T-helper 9 cell (primary cell): ENCODE results near the gene VEGFB.

Experiments
- DNase-seq: peaks from one replicate; pipeline ENCODE4 v3.0.0-alpha.2; 2020

The VEGFB gene

GRCh38 chr11:64263021-64263946 is 28.9 kb downstream of the VEGFB start:
- DNase-seq: no peak

GRCh38 chr11:64263947-64264317 is 29.5 kb downstream of the VEGFB start:
- DNase-seq: no peak

DNA sequence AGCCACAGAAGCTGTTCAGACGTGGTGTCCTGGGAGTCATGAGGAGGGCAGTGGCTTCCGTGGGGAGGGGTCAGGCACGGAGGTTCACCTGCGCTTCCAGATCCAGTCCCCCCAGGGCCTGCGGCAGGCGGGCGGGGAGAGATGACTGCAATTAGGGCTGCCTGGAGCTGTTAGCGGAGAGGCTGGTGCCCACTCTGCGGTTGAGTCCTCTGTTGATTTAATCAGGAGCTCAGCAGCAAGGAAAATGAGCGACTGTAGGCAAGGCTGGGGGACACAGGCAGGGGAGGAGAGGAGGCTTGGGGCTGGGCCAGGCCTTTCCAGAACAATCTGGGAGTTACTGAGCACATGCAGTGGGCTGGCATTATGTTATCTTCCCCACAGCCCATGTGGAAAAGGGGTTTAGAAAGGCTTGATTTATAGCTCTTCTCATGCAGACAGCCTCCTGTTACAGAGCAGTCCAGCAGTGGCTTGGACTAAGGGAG is 30.0 kb downstream of the VEGFB start:
- DNase-seq: no peak

GRCh38 chr11:64265176-64266160 is 31.1 kb downstream of the VEGFB start:
- no peak for DNase-seq

- no peak for DNase-seq
Observed at GRCh38 chr11:64266339-64266738, 32.0 kb downstream of the VEGFB start.

DNA sequence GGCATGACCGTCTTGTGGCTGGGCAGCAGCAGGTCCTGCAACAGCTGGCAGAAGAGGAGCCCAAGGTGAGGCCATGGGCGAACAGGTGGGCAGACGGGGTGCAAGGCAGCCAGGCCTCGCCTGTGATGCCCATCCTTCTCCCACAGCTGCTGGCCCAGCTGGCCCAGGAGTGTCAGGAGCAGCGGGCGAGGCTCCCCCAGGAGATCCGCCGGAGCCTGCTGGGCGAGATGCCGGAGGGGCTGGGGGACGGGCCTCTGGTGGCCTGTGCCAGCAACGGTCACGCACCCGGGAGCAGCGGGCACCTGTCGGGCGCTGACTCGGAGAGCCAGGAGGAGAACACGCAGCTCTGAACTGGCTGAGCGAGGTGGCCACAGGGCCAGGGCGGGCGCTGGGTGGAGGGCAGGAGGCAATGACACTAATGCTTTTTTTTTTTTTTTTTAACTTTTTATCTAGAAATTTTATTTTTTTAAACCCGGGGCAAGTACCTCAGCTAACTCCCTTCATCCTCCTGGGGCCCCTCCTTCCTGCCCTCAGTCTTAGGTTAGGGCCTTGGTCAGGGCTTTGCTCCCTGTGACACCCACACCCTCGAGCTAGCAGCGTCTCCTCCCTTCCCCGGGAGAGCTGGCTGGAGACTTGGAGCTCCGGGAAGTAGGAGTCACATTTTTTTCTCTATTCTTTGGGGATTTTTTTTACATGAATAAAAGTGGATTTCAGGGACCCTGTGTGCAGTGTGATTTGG is 33.0 kb downstream of the VEGFB start:
- DNase-seq: no peak

GRCh38 chr11:64268025-64268892 is 33.9 kb downstream of the VEGFB start:
- no peak for DNase-seq

DNA sequence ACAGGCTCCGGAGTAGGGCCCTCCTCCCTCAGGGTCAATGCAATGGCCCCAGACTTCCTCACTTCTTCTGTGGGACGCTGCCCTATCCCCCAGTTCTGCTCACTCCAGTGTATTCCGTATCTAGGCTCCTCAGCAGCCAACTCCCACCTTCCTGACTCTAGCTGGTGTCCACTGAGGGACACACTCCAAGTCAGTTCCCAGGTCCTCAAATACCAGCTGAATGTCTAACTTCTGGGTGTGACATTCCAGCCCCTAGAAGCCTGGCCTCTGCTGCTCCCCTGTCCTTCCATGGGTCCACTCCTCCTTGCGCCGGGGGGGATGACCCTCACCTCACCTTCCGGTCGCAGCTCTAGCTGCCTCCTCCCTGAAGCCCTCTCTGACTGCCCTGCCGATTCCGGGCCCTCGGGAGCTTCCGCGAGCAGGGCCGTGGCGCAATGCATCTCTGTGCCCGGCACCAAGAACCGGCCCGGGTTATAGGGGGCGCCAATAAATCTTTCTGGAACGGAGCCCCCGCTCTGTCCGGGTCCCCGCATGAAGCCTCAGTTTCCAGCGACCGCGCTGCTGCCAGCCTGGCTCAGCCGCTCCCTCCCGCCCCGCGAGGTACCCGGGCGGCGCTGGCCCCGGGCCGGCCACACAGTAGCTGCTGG is 34.6 kb downstream of the VEGFB start:
- peak; percentile 29 for DNase-seq

GRCh38 chr11:64269540-64270220 is 35.3 kb downstream of the VEGFB start:
- DNase-seq: peak; percentile 96

GRCh38 chr11:64275031-64275800 is 40.8 kb downstream of the VEGFB start:
- no peak for DNase-seq

GRCh38 chr11:64275841-64276240 is 41.5 kb downstream of the VEGFB start:
- DNase-seq: no peak

GRCh38 chr11:64276653-64277431 is 42.5 kb downstream of the VEGFB start:
- DNase-seq: no peak

DNA sequence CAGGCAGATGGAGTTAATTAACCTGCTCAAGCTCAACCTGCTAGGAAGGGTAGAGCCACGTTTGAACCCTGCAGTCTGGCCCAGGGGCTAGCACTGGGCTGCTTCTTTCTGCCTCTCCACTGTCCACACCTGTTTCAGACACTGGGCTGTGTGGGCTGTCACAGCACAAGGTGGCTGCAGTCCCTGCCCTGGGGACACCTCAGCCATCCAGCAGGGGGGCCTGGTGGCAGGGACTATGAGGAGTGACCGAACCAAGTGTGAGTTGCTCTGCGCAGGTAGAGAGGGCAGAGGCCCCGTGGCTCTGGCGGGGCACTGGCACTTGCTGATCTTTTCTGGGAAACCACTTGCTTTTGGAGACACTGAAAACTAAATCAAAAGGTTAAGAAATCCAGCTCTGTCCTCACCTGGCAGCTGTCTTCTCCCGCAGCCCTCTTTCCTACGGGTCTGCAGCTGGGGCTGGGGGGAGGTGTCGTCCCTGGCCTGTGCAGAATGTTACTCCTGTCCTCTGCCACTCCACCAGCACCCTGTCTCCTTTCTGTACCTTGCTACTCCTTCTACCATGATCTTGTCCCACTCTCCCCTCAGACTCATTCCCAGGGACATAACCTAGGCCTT is 44.3 kb downstream of the VEGFB start:
- no peak for DNase-seq

DNA sequence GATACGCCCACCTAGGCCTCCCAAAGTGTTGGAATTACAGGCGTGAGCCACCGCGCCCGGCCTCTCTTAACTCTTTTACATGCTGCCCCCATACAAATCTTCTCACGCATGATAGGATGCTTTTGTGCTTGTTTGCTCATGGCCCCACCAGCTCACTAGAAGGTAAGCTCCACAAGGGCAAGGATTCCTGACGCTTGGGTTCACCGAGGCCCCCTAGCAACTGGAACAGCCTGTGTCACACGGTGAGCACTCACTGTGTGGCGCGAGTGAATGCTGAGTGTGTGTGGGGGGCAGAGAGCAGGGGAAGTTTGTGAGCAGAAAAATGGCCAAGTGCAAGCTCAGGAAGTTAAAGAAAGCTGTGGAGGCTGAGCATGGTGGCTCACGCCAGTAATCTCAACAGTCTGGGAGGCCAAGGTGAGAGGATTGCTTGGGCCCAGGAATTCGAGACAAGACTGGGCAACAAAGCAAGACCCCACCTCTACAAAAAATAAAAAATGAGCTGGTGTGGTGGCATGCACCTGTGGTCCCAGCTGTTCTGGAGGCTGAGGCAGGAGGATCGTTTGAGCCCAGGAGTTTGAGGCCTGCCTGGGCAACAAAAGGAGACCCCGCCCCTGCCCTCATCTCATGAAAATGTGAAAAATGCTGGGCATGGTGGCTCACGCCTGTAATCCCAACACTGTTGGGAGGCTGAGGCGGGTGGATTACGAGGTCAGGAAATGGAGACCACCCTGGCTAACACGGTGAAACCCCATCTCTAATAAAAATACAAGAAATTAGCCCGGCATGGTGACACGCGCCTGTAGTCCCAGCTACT is 47.8 kb downstream of the VEGFB start:
- no peak for DNase-seq

DNA sequence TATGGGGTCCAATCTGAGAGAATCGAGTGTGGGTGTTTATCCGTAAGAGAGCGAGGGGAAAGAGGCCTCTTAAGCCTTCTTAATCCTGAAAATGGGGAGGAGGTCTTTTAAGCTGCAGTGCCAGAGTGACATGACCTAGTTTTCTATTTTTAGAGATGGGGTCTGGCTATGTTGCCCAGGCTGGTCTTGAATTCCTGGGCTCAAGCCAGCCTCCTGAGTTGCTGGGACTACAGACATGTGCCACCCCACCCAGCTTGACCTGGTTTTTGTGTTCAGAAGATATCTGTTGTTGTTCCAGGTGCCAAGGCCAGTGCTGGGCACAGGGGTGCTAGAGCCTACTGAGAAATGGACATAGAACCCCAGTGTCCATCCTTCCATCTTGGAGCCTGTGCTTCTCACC is 48.7 kb downstream of the VEGFB start:
- no peak for DNase-seq

DNA sequence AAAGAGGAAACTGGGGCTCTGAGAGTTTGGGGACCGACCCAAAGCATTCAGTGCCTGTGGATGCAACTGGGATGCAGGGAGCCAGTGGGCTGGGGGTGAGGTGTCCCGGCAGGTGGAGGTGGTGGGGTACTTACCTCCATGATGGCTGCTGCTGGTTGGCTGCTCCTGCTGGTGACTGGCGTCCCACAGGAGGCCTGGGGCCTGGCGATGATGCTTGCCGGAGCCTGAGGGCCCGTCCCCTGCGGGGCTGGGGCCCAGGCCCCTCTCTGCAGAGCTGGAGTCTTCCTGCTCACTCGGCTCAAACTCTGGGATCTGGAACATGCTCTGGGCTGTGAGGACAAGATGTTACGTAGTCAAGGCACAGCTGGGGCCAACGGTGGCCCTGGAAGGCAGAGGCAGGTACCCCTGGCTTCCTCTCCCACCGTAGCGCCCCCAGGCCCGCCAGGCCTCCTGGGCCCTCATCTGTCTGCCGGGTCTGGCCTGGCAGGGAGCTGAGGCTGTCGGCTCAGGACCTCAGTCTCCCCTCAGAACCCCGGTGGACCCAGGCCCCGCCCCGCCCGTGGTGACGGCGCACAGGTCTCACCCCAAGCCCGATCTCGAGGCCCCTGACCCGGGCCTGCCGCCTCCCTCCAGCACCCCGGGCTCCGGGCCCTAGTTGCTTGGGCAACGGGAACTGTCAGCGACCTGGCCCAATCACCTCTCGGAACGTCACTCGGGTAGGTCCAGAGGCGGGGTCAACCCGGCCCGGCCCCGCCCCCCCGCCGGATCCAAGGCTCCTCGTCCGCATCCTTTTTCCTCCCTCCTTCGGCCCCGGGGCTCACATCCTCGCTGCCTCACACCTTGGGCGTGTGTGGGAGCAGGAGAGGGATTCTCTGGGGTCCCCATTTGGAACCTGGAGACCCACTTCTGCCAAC is 49.9 kb downstream of the VEGFB start, which contains the start of gene BAD:
Gene BAD (minus strand): TSS at position 618 of the 914 bp plus-strand sequence. CDS start 297 bp downstream, at position 321.
- peak; percentile 92 for DNase-seq
